Endothelial cell of umbilical vein (primary cell): ENCODE measurements around the gene HSPA2. TPM values are rescaled to one million over a fixed set of nuclear protein-coding genes. Genes with fewer than 3 reads are reported as not detected.

Source experiments
- Bru-seq: library from RNA; stranded (reverse); fragments of 400-500 nt; gene quantifications from one replicate; lab custom pipeline; 2021; lab: Mats Ljungman, UMichigan
- BruChase-seq, 2 experiments: library from RNA; stranded (reverse); fragments of 400-500 nt; gene quantifications; one replicate each; lab custom pipeline; 2021; lab: Mats Ljungman, UMichigan
- BruUV-seq: library from RNA; stranded (reverse); fragments of 400-500 nt; replicated peaks from 2 replicates; lab custom pipeline; 2021; lab: Mats Ljungman, UMichigan
- CTCF ChIA-PET: fragments of 300-600, 350-600 bp; sonication (Branson Sonifier 250); formaldehyde crosslinking; loops from one replicate; lab custom pipeline; 2021; ENCODE audit warnings: antibody characterized with exemption, inconsistent platforms; lab: Charles Lee
- POLR2A ChIA-PET: fragments of 300-600, 350-600 bp; sonication (Branson Sonifier 250); formaldehyde crosslinking; loops from one replicate; lab custom pipeline; 2021; ENCODE audit warnings: antibody characterized with exemption, inconsistent platforms; lab: Charles Lee
- DNase-seq: peaks from one replicate; pipeline ENCODE4 v3.0.0-alpha.2; 2011; ENCODE audit warnings: low read depth, low spot score
- FAIRE-seq: peaks from 2 replicates; lab custom pipeline; 2011; peaks lifted over from hg19 to GRCh38; lab: Jason Lieb, UNC
- H2AFZ ChIP-seq: 2 replicates; pipeline ENCODE4 v1.6.0; 2012; ENCODE audit warnings: low read depth, low read length, control low read depth, inconsistent platforms
- H3K27ac ChIP-seq: 2 replicates; pipeline ENCODE4 v1.5.1; 2011; ENCODE audit warnings: low read depth, mild to moderate bottlenecking, control low read depth, low read length, moderate library complexity; ENCODE audit not compliant: insufficient read depth
- H3K27me3 ChIP-seq, 2 experiments: 2 replicates each; pipeline versions ENCODE4 v1.6.0 to v1.6.1; 2011; ENCODE audit warnings: low read length in 2 of 2, mixed read lengths in 1 of 2; ENCODE audit not compliant: control insufficient read depth in 2 of 2, insufficient read depth in 2 of 2
- H3K36me3 ChIP-seq, 2 experiments: 2 replicates in 1 of 2; 3 replicates in 1 of 2; pipeline ENCODE4 v1.5.1; 2011; ENCODE audit warnings: low read length in 2 of 2, mild to moderate bottlenecking in 1 of 2, moderate library complexity in 1 of 2; ENCODE audit not compliant: control insufficient read depth in 2 of 2, insufficient read depth in 2 of 2; ENCODE audit errors: extremely low read depth in 1 of 2
- H3K4me1 ChIP-seq: 3 replicates; pipeline ENCODE4 v1.5.1; 2011; ENCODE audit warnings: mild to moderate bottlenecking, low read length; ENCODE audit not compliant: control insufficient read depth, insufficient read depth; ENCODE audit errors: extremely low read depth
- H3K4me2 ChIP-seq: 2 replicates; pipeline ENCODE4 v1.6.1; 2011; ENCODE audit warnings: low read length, control low read depth, mixed read lengths; ENCODE audit not compliant: insufficient read depth
- H3K4me3 ChIP-seq, 3 experiments: fragments of 200-600 bp in 1 of 3; sonication (generic), shearing (Covaris generic) in 1 of 3; replicated peaks in 1 of 3; 2 replicates each; pipeline ENCODE4 v1.5.1; 2011 to 2016; ENCODE audit warnings: control low read depth in 3 of 3, low read length in 3 of 3, mild to moderate bottlenecking in 2 of 3, inconsistent platforms in 1 of 3, low read depth in 1 of 3, moderate library complexity in 1 of 3; ENCODE audit not compliant: insufficient read depth in 1 of 3
- H3K79me2 ChIP-seq: 2 replicates; pipeline ENCODE4 v1.6.0; 2012; ENCODE audit warnings: low read length, inconsistent platforms; ENCODE audit not compliant: control insufficient read depth, insufficient read depth
- H3K9ac ChIP-seq: replicated peaks from 2 replicates; pipeline ENCODE3; 2011; ENCODE audit warnings: low read length, control low read depth; ENCODE audit not compliant: insufficient read depth; ENCODE audit errors: extremely low read depth
- H3K9me1 ChIP-seq: replicated peaks from 3 replicates; pipeline ENCODE4 v1.6.0; 2011; ENCODE audit warnings: mild to moderate bottlenecking, low read length; ENCODE audit not compliant: control insufficient read depth, insufficient read depth; ENCODE audit errors: extremely low read depth
- H3K9me3 ChIP-seq: replicated peaks from 2 replicates; pipeline ENCODE4 v1.5.1; 2012; ENCODE audit warnings: low read length, inconsistent platforms; ENCODE audit not compliant: control insufficient read depth, insufficient read depth
- H4K20me1 ChIP-seq: replicated peaks from 2 replicates; pipeline ENCODE3; 2011; ENCODE audit warnings: mild to moderate bottlenecking, low read length; ENCODE audit not compliant: control insufficient read depth, insufficient read depth; ENCODE audit errors: extremely low read depth
- CTCF ChIP-seq, 2 donors: IDR thresholded peaks; 1 replicate in 1 of 2; 2 replicates in 1 of 2; pipeline ENCODE4 v1.5.1; 2011; ENCODE audit warnings: low read length in 2 of 2, mild to moderate bottlenecking in 2 of 2, moderate library complexity in 2 of 2, control low read depth in 1 of 2, inconsistent platforms in 1 of 2, low read depth in 1 of 2; ENCODE audit not compliant: insufficient read depth in 1 of 2; ENCODE audit errors: extremely low read depth in 1 of 2
- EZH2 ChIP-seq: IDR thresholded peaks from 2 replicates; pipeline ENCODE4 v1.6.1; 2012; ENCODE audit warnings: borderline replicate concordance, low read depth, mild to moderate bottlenecking, moderate library complexity, low read length, inconsistent platforms; ENCODE audit not compliant: severe bottlenecking
- MAX ChIP-seq: IDR thresholded peaks from 2 replicates; pipeline ENCODE4 v1.6.1; 2011; ENCODE audit not compliant: insufficient read depth, insufficient read length
- POLR2A ChIP-seq: IDR thresholded peaks from 2 replicates; pipeline ENCODE4 v1.6.1; 2012; ENCODE audit warnings: low read depth, mild to moderate bottlenecking, control low read depth, low read length
- POLR2AphosphoS5 ChIP-seq: IDR thresholded peaks from 2 replicates; pipeline ENCODE4 v1.6.1; 2012; ENCODE audit warnings: low read depth, mild to moderate bottlenecking, control low read depth, low read length, moderate library complexity; ENCODE audit not compliant: insufficient read depth
- dilution Hi-C: fragments of 300-500 bp; cut with MboI; formaldehyde crosslinking; loops from one replicate; pipeline ENCODE4 v1.15.0; 2019; ENCODE audit warnings: low sequenced_read_pairs; ENCODE audit not compliant: extremely low pct_ligation_motif_present
- intact Hi-C: fragments of 100-400 bp; cut with micrococcal nuclease; formaldehyde crosslinking; loops from one replicate; pipeline ENCODE4 v1.10.0; 2022
- long read RNA-seq: library from polyadenylated mRNA; stranded (forward); transcript quantifications from one replicate; pipeline ENCODE4 v2.0.0, GENCODE V29; 2021
- polyA minus RNA-seq, 3 experiments: library from RNA; depleted of rRNA, polyadenylated mRNA; stranded (reverse); fragments of >200 nt; gene quantifications; 1 replicate in 1 of 3; 2 replicates in 2 of 3; pipeline ENCODE4 v1.2.3, GENCODE V29; 2011
- polyA plus RNA-seq, 4 experiments: library from polyadenylated mRNA; depleted of rRNA in 3 of 4; stranded (reverse) in 3 of 4; unstranded in 1 of 4; fragments of >200 nt; gene quantifications; 2 replicates each; pipeline versions ENCODE4 v1.2.1 to v1.2.3, GENCODE V29; 2011 to 2012; ENCODE audit warnings: missing spikeins in 1 of 4
- total RNA-seq: library from RNA; stranded (reverse); gene quantifications from 2 replicates; pipeline ENCODE4 v1.2.3, GENCODE V29; 2021

HSPA2 gene
- total RNA-seq (8.2 and 11.4 TPM in 2 replicates), polyA plus RNA-seq (5.3 and 5.6 TPM in 2 replicates), polyA minus RNA-seq (6.2 and 7.2 TPM in 2 replicates), Bru-seq, nascent RNA (percentile 51 among the genes with signal in this experiment), BruChase-seq, experiment 1, labeled RNA remaining after a 6-hour chase (percentile 42 among the genes with signal in this experiment), BruChase-seq, experiment 2, labeled RNA remaining after a 2-hour chase (percentile 49 among the genes with signal in this experiment)
- 3.0 and 4.2 TPM in 2 replicates for polyA plus RNA-seq (2011; cell fraction: cytosol; rRNA removed)
- 3.0 and 3.6 TPM in 2 replicates for polyA plus RNA-seq (2011; cell fraction: nucleus; rRNA removed)
- 2.8 and 3.0 TPM in 2 replicates for polyA plus RNA-seq (2012)
- 3.6 TPM for polyA minus RNA-seq (2011; cell fraction: cytosol; rRNA and poly(A)+ RNA removed)
- polyA minus RNA-seq (2011; cell fraction: nucleus; rRNA and poly(A)+ RNA removed): 2.5 and 6.3 TPM in 2 replicates
- long read RNA-seq, transcript HSPA2-201 (1 exons, 2,767 nt): major isoform, 29 of 29 reads
- long read RNA-seq, partial matches to known transcripts: 0 of 29 reads
- long read RNA-seq, other reads (novel, unspliced or antisense): 0 of 29 reads

GRCh38 chr14:64540208-64541202 is at the start of gene HSPA2:
Gene HSPA2 (plus strand): TSS chr14:64540741. CDS start chr14:64540850, 109 bp downstream.
- intact Hi-C loops: loop anchor here (1.0 to 5.0 kb wide), 5 partner anchors 29 to 222 kb away; partner anchors contain the start of gene ZBTB25
- Histone ChIP-seq H3K79me2 (no peaks in the 10 kb centered on the region), H3K4me1 (peaks cover 25% of the 10 kb centered on the region), H3K4me3 (peak within 1 kb of the TSS; percentile 50 to 68 (median 64)), H3K27me3 (peaks cover 26 to 29% of the 10 kb centered on the region in 2 experiments), H3K36me3 (no peaks in the 10 kb centered on the region), H3K9ac (peak within 1 kb of the TSS; percentile 59), H3K9me1 (no peaks in the 10 kb centered on the region), H4K20me1 (no peaks in the 10 kb centered on the region), H3K27ac (peak within 1 kb of the TSS; percentile 38), H3K4me2 (peak within 1 kb of the TSS; percentile 93), H2AFZ (peak within 1 kb of the TSS; percentile 94), H3K9me3 (no peaks in the 10 kb centered on the region)
- TF ChIP-seq EZH2: no peak
- TF ChIP-seq POLR2A: peak; percentile 74
- peak; percentile 52 for TF ChIP-seq MAX
- peak; percentile 76 for TF ChIP-seq POLR2AphosphoS5
- peak; percentile 86 to 95 for TF ChIP-seq CTCF (IDR thresholded peaks at IDR 0.05; ENCODE audit: extremely low read depth in 1 of 2, insufficient read depth in 1 of 2, low read depth in 1 of 2, low read length in 2 of 2)
- FAIRE-seq (peak; percentile 97), DNase-seq (peak; percentile 100)
- dilution Hi-C loops: no loop called here
- POLR2A ChIA-PET: interaction anchor here (0.5 to 1.5 kb wide), 15 partner anchors 10 to 164 kb away, joined by 3 to 12 read pairs (median 4); partner anchors contain the start of genes MTHFD1 and ZBTB1
- TSS peak; percentile 44 for BruUV-seq
- CTCF ChIA-PET: interaction anchor here (0.7 to 5.7 kb wide), 20 partner anchors 9 to 370 kb away, joined by 3 to 64 read pairs (median 5); partner anchors contain the start of gene MTHFD1
